K562 (cell line): ENCODE data around the gene PAFAH1B1. TPM values are rescaled to one million over a fixed set of nuclear protein-coding genes. Genes with fewer than 3 reads are reported as not detected.

ENCODE experiments used
- ATAC-seq: fragments of 200-7000 bp; cut with Tn5 transposase; 3 replicates; pipeline ENCODE4 v1.9.1; 2020; ENCODE audit warnings: moderate library complexity
- BruUV-seq: library from RNA; stranded (reverse); fragments of 400-500 nt; replicated peaks from 2 replicates; lab custom pipeline; 2021; lab: Mats Ljungman, UMichigan
- CTCF ChIA-PET: fragments of 300-600 bp; formaldehyde crosslinking; extraction: SDS; loops from one replicate; lab custom pipeline; 2021; ENCODE audit warnings: low intra/inter-chr PET ratio; lab: Yijun Ruan, JAX
- POLR2A ChIA-PET: fragments of 300-600, 350-650 bp; sonication (Branson Sonifier 250); formaldehyde crosslinking; extraction: SDS; loops from one replicate; lab custom pipeline; 2021; ENCODE audit warnings: antibody characterized with exemption, inconsistent platforms; lab: Yijun Ruan, JAX
- DNase-seq, 4 experiments: peaks; one replicate each; pipeline versions ENCODE4 v3.0.0 to v3.0.0-alpha.2; 2011 to 2018; ENCODE audit warnings: low spot score in 3 of 4, mixed read lengths in 3 of 4; ENCODE audit errors: extremely low read depth in 1 of 4
- FAIRE-seq: peaks from 2 replicates; lab custom pipeline; 2011; peaks lifted over from hg19 to GRCh38; lab: Jason Lieb, UNC
- H2AFZ ChIP-seq: 2 replicates; pipeline ENCODE4 v1.6.0; 2011; ENCODE audit warnings: low read depth, low read length, control low read depth, inconsistent platforms
- H3K27ac ChIP-seq: fragments of 200-600 bp; 3 replicates; pipeline ENCODE4 v1.8.0; 2011; ENCODE audit warnings: low read depth, mild to moderate bottlenecking, control low read depth, inconsistent platforms, low read length, moderate library complexity, mixed read lengths; ENCODE audit errors: extremely low read depth
- H3K27me3 ChIP-seq, 2 experiments: fragments of 300-600 bp in 1 of 2; 2 replicates in 1 of 2; 3 replicates in 1 of 2; pipeline versions ENCODE4 v1.6.0 to v1.8.0; 2011; ENCODE audit warnings: inconsistent platforms in 2 of 2, low read length in 2 of 2, mild to moderate bottlenecking in 1 of 2, mixed read lengths in 1 of 2, moderate library complexity in 1 of 2; ENCODE audit not compliant: control insufficient read depth in 2 of 2, insufficient read depth in 2 of 2
- H3K36me3 ChIP-seq: fragments of 300-600 bp; 3 replicates; pipeline ENCODE4 v1.8.0; 2011; ENCODE audit warnings: mild to moderate bottlenecking, low read length, inconsistent platforms; ENCODE audit not compliant: control insufficient read depth, insufficient read depth
- H3K4me1 ChIP-seq, 2 experiments: fragments of 200-600 bp in 1 of 2; replicated peaks in 1 of 2; 2 replicates in 1 of 2; 3 replicates in 1 of 2; pipeline versions ENCODE4 v1.5.1 to v1.8.0; 2011; ENCODE audit warnings: inconsistent platforms in 2 of 2, low read length in 2 of 2, mild to moderate bottlenecking in 1 of 2, mixed read lengths in 1 of 2, moderate library complexity in 1 of 2; ENCODE audit not compliant: control insufficient read depth in 2 of 2, insufficient read depth in 2 of 2
- H3K4me2 ChIP-seq: 2 replicates; pipeline ENCODE4 v1.6.1; 2011; ENCODE audit warnings: low read length, control low read depth, inconsistent platforms, mixed read lengths; ENCODE audit not compliant: insufficient read depth
- H3K4me3 ChIP-seq: fragments of 200-600 bp; sonication (generic), shearing (Covaris generic); 2 replicates; pipeline ENCODE4 v1.5.1; 2016; ENCODE audit warnings: control low read depth, inconsistent platforms
- H3K79me2 ChIP-seq: fragments of 200-600 bp; 3 replicates; pipeline ENCODE4 v1.8.0; 2011; ENCODE audit warnings: low read length, inconsistent platforms; ENCODE audit not compliant: control insufficient read depth, insufficient read depth
- H3K9ac ChIP-seq, 2 experiments: 2 replicates each; pipeline versions ENCODE4 v1.6.0 to v1.6.1; 2011; ENCODE audit warnings: low read depth in 2 of 2, low read length in 2 of 2, control low read depth in 1 of 2, inconsistent platforms in 1 of 2, mild to moderate bottlenecking in 1 of 2, mixed read lengths in 1 of 2; ENCODE audit not compliant: insufficient read depth in 1 of 2
- H3K9me1 ChIP-seq: one replicate; pipeline ENCODE4 v1.6.0; 2011; ENCODE audit warnings: inconsistent platforms, mild to moderate bottlenecking, low read length, moderate library complexity; ENCODE audit not compliant: control insufficient read depth, insufficient read depth
- H3K9me3 ChIP-seq: replicated peaks from 2 replicates; pipeline ENCODE4 v1.5.1; 2011; ENCODE audit warnings: low read depth, low read length, inconsistent platforms; ENCODE audit not compliant: control insufficient read depth, insufficient read depth
- H4K20me1 ChIP-seq: replicated peaks from 2 replicates; pipeline ENCODE4 v1.6.1; 2011; ENCODE audit warnings: low read length, inconsistent platforms, mixed read lengths; ENCODE audit not compliant: control insufficient read depth, insufficient read depth
- BCOR ChIP-seq: fragments of 450-650 bp; IDR thresholded peaks from 2 replicates; pipeline ENCODE4 v1.6.1; 2016
- HDGF ChIP-seq: fragments of 450-650 bp; IDR thresholded peaks from 2 replicates; pipeline ENCODE4 v1.6.1; 2016
- NFXL1 ChIP-seq: fragments of 450-650 bp; formaldehyde crosslinking; IDR thresholded peaks from 2 replicates; pipeline ENCODE4 v1.4.0; 2021; ENCODE audit warnings: mild to moderate bottlenecking
- NRF1 ChIP-seq, 2 experiments: fragments of 450-650 bp; IDR thresholded peaks in 1 of 2; conservative IDR thresholded peaks in 1 of 2; 2 replicates each; pipeline ENCODE4 v1.6.1; 2014; ENCODE audit warnings: mild to moderate bottlenecking in 2 of 2
- POLR3G ChIP-seq: IDR thresholded peaks from 2 replicates; pipeline ENCODE4 v1.6.1; 2011; ENCODE audit not compliant: insufficient read length, insufficient replicate concordance; ENCODE audit errors: extremely low read depth
- TCF7 ChIP-seq: sonication (generic); IDR thresholded peaks from 2 replicates; pipeline ENCODE4 v1.6.1; 2016; ENCODE audit warnings: antibody characterized with exemption, borderline replicate concordance
- WHSC1 ChIP-seq: IDR thresholded peaks from one replicate; pipeline ENCODE4 v1.6.1; 2012; ENCODE audit warnings: low read length, control low read depth, inconsistent platforms
- ZNF133 ChIP-seq: fragments of 250-450 bp; sonication (Bioruptor Pico); IDR thresholded peaks from 2 replicates; pipeline ENCODE4 v1.4.0; 2020; ENCODE audit warnings: mild to moderate bottlenecking
- ZNF184 ChIP-seq: sonication (generic); formaldehyde crosslinking; IDR thresholded peaks from 2 replicates; pipeline ENCODE4 v1.5.0; 2020; ENCODE audit warnings: missing genetic modification reagents
- WGBS: fragments of 100-300 bp; shearing (Covaris generic); methylation state at CpG from one replicate; pipeline ENCODE4 v1.1.6; 2016; ENCODE audit warnings: low coverage, mixed read lengths; ENCODE audit not compliant: insufficient coverage; ENCODE audit errors: missing lambda C conversion rate; 5-methylcytosine and 5-hydroxymethylcytosine counted together
- in situ Hi-C: fragments of 300-500 bp; cut with MboI; formaldehyde crosslinking; loops from 4 replicates; pipeline ENCODE4 v1.15.0; 2018; ENCODE audit warnings: inconsistent platforms, mixed read lengths
- intact Hi-C: fragments of 100-400 bp; cut with micrococcal nuclease; formaldehyde crosslinking; loops from 2 replicates; pipeline ENCODE4 v1.14.2; 2022
- polyA plus RNA-seq, 8 experiments: library from polyadenylated mRNA; depleted of rRNA in 4 of 8; stranded (reverse) in 5 of 8; unstranded in 3 of 8; fragments of >200 nt; fragmentation: Nextera tagmentation in 2 of 8; fragmentation: Illumina TruSeq in 1 of 8; extraction: Ambion mirVana in 2 of 8; extraction: Trizol in 1 of 8; gene quantifications; 2 replicates each; pipeline versions ENCODE4 v1.2.1 to v1.2.3, GENCODE V29; 2011 to 2014; ENCODE audit warnings: inconsistent platforms in 1 of 8, missing spikeins in 1 of 8
- total RNA-seq, 7 experiments: library from RNA; depleted of rRNA in 6 of 7; stranded (reverse); fragments of >200 nt in 6 of 7; fragmentation: Illumina TruSeq in 2 of 7; extraction: Trizol in 2 of 7; gene quantifications; 2 replicates each; pipeline versions ENCODE4 v1.2.1 to v1.2.3, GENCODE V29; 2011 to 2021; ENCODE audit warnings: low replicate concordance in 1 of 7
- TF ChIP-seq, protein P1 (sequence below): fragments of 450-650 bp; IDR thresholded peaks from 2 replicates; pipeline ENCODE4 v1.6.1; 2016; ENCODE audit warnings: missing biosample characterization, missing genetic modification characterization

Gene PAFAH1B1
- total and polyA plus RNA-seq, 9 of the 15 experiments (the other 6 are each of a cell fraction or from before 2014, with no cell fraction given) = 23.3 to 66.4 (median 40.2) TPM

GRCh38 chr17:2703181-2703580, 109.7 kb downstream of the PAFAH1B1 start (continued):
- TF ChIP-seq ZNF184 (CRISPR knock-in tag) (no peak), ZNF133 (CRISPR knock-in tag) (no peak), POLR3G (no peak), WHSC1 (no peak), TCF7 (no peak)
- TF ChIP-seq, all 486 proteins: peak for 0

GRCh38 chr17:2703606-2704005, 110.2 kb downstream of the PAFAH1B1 start:
- in situ Hi-C loops = no loop called here
- Histone ChIP-seq H3K79me2 (peaks cover 42% of the 10 kb centered on the region), H3K36me3 (peaks cover 89% of the 10 kb centered on the region; the same call in 1 of the 3 replicates), H2AFZ (no peak overlapping the region), H3K27ac (no peak overlapping the region), H3K9ac (no peak overlapping the region), H4K20me1 (peaks cover 13% of the 10 kb centered on the region; the same call in 1 of the 2 replicates), H3K4me1 (peaks cover 0 to 22% of the 10 kb centered on the region in 2 experiments; a peak in 2 of 5 replicates), H3K9me1 (peaks cover 5% of the 10 kb centered on the region), H3K27me3 (no peaks in the 10 kb centered on the region), H3K4me3 (no peak overlapping the region), H3K4me2 (no peak overlapping the region), H3K9me3 (no peaks in the 10 kb centered on the region)
- BruUV-seq = no TSS peak
- TF ChIP-seq HDGF (no peak), NFXL1 (no peak), NRF1 (conservative IDR thresholded peaks at IDR 0.05 in 1 of 2, IDR thresholded peaks at IDR 0.05 in 1 of 2) (no peak), BCOR (no peak)
- TF ChIP-seq, protein P1, sequence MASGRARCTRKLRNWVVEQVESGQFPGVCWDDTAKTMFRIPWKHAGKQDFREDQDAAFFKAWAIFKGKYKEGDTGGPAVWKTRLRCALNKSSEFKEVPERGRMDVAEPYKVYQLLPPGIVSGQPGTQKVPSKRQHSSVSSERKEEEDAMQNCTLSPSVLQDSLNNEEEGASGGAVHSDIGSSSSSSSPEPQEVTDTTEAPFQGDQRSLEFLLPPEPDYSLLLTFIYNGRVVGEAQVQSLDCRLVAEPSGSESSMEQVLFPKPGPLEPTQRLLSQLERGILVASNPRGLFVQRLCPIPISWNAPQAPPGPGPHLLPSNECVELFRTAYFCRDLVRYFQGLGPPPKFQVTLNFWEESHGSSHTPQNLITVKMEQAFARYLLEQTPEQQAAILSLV (tag) = no peak
- 90% methylated on average over 7 of the region's 16 CpGs for WGBS
- intact Hi-C loops = no loop called here
- DNase-seq (no peak), FAIRE-seq (no peak), ATAC-seq (no peak)
- ChIA-PET CTCF (no interaction called here), POLR2A (interaction anchor here (0.7 kb wide), 1 partner anchor 311 kb away, joined by 3 read pairs; no protein-coding TSS in a partner anchor)
